PFSK-1 (cell line): ENCODE results near the gene ABCC12.

Experiments
- POLR2AphosphoS5 ChIP-seq: IDR thresholded peaks from 2 replicates; pipeline ENCODE4 v1.6.1; 2012; ENCODE audit warnings: low read depth, mild to moderate bottlenecking, control low read depth, low read length, moderate library complexity
- REST ChIP-seq, 2 experiments: IDR thresholded peaks; 2 replicates each; pipeline versions ENCODE4 v1.6.1 to v1.8.0; 2011 to 2012; ENCODE audit warnings: low read depth in 2 of 2, low read length in 2 of 2, control low read depth in 1 of 2, inconsistent platforms in 1 of 2, mild to moderate bottlenecking in 1 of 2, moderate library complexity in 1 of 2; ENCODE audit not compliant: insufficient read depth in 1 of 2
- SIN3A ChIP-seq: IDR thresholded peaks from 2 replicates; pipeline ENCODE4 v1.6.1; 2012; ENCODE audit warnings: mild to moderate bottlenecking, low read length, moderate library complexity, borderline replicate concordance; ENCODE audit not compliant: insufficient read depth
- TAF1 ChIP-seq: IDR thresholded peaks from 2 replicates; pipeline ENCODE4 v1.6.1; 2012; ENCODE audit warnings: low read length, control low read depth, borderline replicate concordance; ENCODE audit not compliant: insufficient read depth

- TF ChIP-seq TAF1, result no peak
- TF ChIP-seq SIN3A, result no peak
- TF ChIP-seq POLR2AphosphoS5, result no peak
- no peak for TF ChIP-seq REST (IDR thresholded peaks at IDR 0.05; ENCODE audit: insufficient read depth in 1 of 2, low read depth in 2 of 2, low read length in 2 of 2)
These were observed 43.2 kb downstream of the ABCC12 start for GRCh38 chr16:48112600-48112999.
